ENCODE measurements around the gene POU3F3. TPM values are rescaled to one million over a fixed set of nuclear protein-coding genes. Genes with fewer than 3 reads are reported as not detected.

The POU3F3 gene
- not detected for total RNA-seq (2021; ENCODE audit: unreplicated experiment)
- not detected in 2 replicates for polyA plus RNA-seq (2012)
- not detected for Bru-seq, nascent RNA
- not detected for BruChase-seq, experiment 1, labeled RNA remaining after a 6-hour chase
- BruChase-seq, experiment 2, labeled RNA remaining after a 2-hour chase: not detected
- long read RNA-seq: 0 reads

GRCh38 chr2:104853534-104854497 lies at the start of gene POU3F3:
POU3F3 (plus strand) TSS chr2:104854115; CDS start chr2:104855511, 1,396 bp downstream.
- DNase-seq (ENCODE audit: low read depth, low spot score) (no peak), ATAC-seq (no peak)
- no peaks in the 10 kb centered on the region for H3K9me2 ChIP-seq (ENCODE audit: insufficient read depth)
- ChIA-PET RAD21 (ENCODE audit: low non-redundant PET in 1 of 2, low total read pairs in 2 of 2, uncharacterized antibody in 2 of 2, unreplicated experiment in 2 of 2) (no interaction called here), CTCF (no interaction called here), POLR2A (no interaction called here)
- H3K9me3 ChIP-seq (ENCODE audit: control insufficient read depth in 1 of 2, insufficient read depth in 1 of 2, low read depth in 1 of 2, low read length in 2 of 2): no peaks in the 10 kb centered on the region
- no peak within 1 kb of the TSS for H3K27ac ChIP-seq (ENCODE audit: low read depth, low read length)
- H3K79me2 ChIP-seq (ENCODE audit: insufficient read depth, low read length): no peaks in the 10 kb centered on the region
- no peak within 1 kb of the TSS for H2AFZ ChIP-seq (ENCODE audit: low read depth, low read length, poor library complexity, severe bottlenecking)
- no peak within 1 kb of the TSS for H3K9ac ChIP-seq (ENCODE audit: low read length)
- TF ChIP-seq FOSL1 (IDR thresholded peaks at IDR 0.05; ENCODE audit: low read depth) (no peak), EZH2phosphoT487 (IDR thresholded peaks at IDR 0.05; ENCODE audit: borderline replicate concordance) (no peak), JUND (IDR thresholded peaks at IDR 0.05) (no peak), EGR1 (IDR thresholded peaks at IDR 0.05; ENCODE audit: low read depth) (no peak), SRF (IDR thresholded peaks at IDR 0.05; ENCODE audit: low read depth) (no peak), EZH2 (IDR thresholded peaks at IDR 0.05) (no peak), POLR2A (IDR thresholded peaks at IDR 0.05; ENCODE audit: borderline replicate concordance, extremely low read depth, insufficient read depth, insufficient read length) (no peak), CEBPB (IDR thresholded peaks at IDR 0.05; ENCODE audit: low read depth) (no peak), RAD21 (IDR thresholded peaks at IDR 0.05; ENCODE audit: low read depth) (no peak)
- H3K27me3 ChIP-seq (ENCODE audit: insufficient read depth, low read length): no peaks in the 10 kb centered on the region
- H4K20me1 ChIP-seq (ENCODE audit: insufficient read depth): no peaks in the 10 kb centered on the region
- BruUV-seq (replicated peaks): no TSS peak
- no peak within 1 kb of the TSS for H3K4me3 ChIP-seq (replicated peaks in 1 of 2; ENCODE audit: low read depth in 1 of 2, low read length in 2 of 2)
- H3K36me3 ChIP-seq (ENCODE audit: control insufficient read depth in 1 of 2, insufficient read depth in 2 of 2, low read length in 2 of 2): no peaks in the 10 kb centered on the region
- H3K4me2 ChIP-seq (ENCODE audit: low read length): no peak within 1 kb of the TSS
- intact Hi-C loops (cut with micrococcal nuclease): no loop called here
- no peaks in the 10 kb centered on the region for H3K4me1 ChIP-seq (ENCODE audit: control insufficient read depth in 1 of 2, insufficient read depth in 2 of 2, low read length in 2 of 2)

Data from HCT116 (cell line).